Measurements from ENCODE around the gene IL19. TPM values are rescaled to one million over a fixed set of nuclear protein-coding genes. Genes with fewer than 3 reads are reported as not detected.

IL19 gene
- total and polyA plus RNA-seq, 4 donors = not detected

- no peak for TF ChIP-seq CTCF (IDR thresholded peaks at IDR 0.05; ENCODE audit: low read depth, low read length, missing input control)
- no peak for TF ChIP-seq FOXA2 (IDR thresholded peaks at IDR 0.05)
- TF ChIP-seq, protein P1, sequence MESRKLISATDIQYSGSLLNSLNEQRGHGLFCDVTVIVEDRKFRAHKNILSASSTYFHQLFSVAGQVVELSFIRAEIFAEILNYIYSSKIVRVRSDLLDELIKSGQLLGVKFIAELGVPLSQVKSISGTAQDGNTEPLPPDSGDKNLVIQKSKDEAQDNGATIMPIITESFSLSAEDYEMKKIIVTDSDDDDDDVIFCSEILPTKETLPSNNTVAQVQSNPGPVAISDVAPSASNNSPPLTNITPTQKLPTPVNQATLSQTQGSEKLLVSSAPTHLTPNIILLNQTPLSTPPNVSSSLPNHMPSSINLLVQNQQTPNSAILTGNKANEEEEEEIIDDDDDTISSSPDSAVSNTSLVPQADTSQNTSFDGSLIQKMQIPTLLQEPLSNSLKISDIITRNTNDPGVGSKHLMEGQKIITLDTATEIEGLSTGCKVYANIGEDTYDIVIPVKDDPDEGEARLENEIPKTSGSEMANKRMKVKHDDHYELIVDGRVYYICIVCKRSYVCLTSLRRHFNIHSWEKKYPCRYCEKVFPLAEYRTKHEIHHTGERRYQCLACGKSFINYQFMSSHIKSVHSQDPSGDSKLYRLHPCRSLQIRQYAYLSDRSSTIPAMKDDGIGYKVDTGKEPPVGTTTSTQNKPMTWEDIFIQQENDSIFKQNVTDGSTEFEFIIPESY (IDR thresholded peaks at IDR 0.05) = no peak
- TF ChIP-seq FOXA1 (IDR thresholded peaks at IDR 0.05) = no peak
- TF ChIP-seq ATF3 (IDR thresholded peaks at IDR 0.05) = no peak
Measured at GRCh38 chr1:206741142-206741701, 29.4 kb upstream of the IL19 start (continued).

GRCh38 chr1:206742719-206743383 is 27.7 kb upstream of the IL19 start:
- Histone ChIP-seq H3K27me3 (ENCODE audit: control insufficient read depth in 4 of 4, insufficient read depth in 4 of 4, low read length in 3 of 4) (no peaks in the 10 kb centered on the region), H3K36me3 (ENCODE audit: control insufficient read depth in 4 of 4, insufficient read depth in 3 of 4, low read depth in 1 of 4, low read length in 3 of 4) (no peaks in the 10 kb centered on the region), H3K4me1 (ENCODE audit: control insufficient read depth in 4 of 4, insufficient read depth in 4 of 4, low read length in 3 of 4) (peaks cover 0 to 6% (median 4%) of the 10 kb centered on the region in 4 donors), H3K9ac (ENCODE audit: low read depth in 1 of 2, low read length in 2 of 2) (no peak overlapping the region), H3K4me3 (ENCODE audit: low read depth in 1 of 3, low read length in 3 of 3) (no peak overlapping the region), H3K9me3 (ENCODE audit: control insufficient read depth in 4 of 4, low read length in 3 of 4) (no peaks in the 10 kb centered on the region), H3K27ac (ENCODE audit: low read depth in 1 of 2, low read length in 2 of 2) (no peak overlapping the region)
- WGBS = 77% methylated on average over 13 of the region's 13 CpGs
- TF ChIP-seq JUND (IDR thresholded peaks at IDR 0.05) = no peak
- no peak for TF ChIP-seq EGR1 (IDR thresholded peaks at IDR 0.05; ENCODE audit: low read depth in 2 of 2)
- no peak for TF ChIP-seq GABPA (IDR thresholded peaks at IDR 0.05 in 1 of 2, conservative IDR thresholded peaks at IDR 0.05 in 1 of 2)
- TF ChIP-seq, protein P1 (IDR thresholded peaks at IDR 0.05) = no peak
- no peak for TF ChIP-seq SP1 (IDR thresholded peaks at IDR 0.05)
- no peak for TF ChIP-seq ATF3 (IDR thresholded peaks at IDR 0.05)
- no peak for TF ChIP-seq MAX (IDR thresholded peaks at IDR 0.05)
- TF ChIP-seq HNF4G (IDR thresholded peaks at IDR 0.05) = no peak
- no peak for TF ChIP-seq TAF1 (conservative IDR thresholded peaks at IDR 0.05)
- TF ChIP-seq, protein P2, sequence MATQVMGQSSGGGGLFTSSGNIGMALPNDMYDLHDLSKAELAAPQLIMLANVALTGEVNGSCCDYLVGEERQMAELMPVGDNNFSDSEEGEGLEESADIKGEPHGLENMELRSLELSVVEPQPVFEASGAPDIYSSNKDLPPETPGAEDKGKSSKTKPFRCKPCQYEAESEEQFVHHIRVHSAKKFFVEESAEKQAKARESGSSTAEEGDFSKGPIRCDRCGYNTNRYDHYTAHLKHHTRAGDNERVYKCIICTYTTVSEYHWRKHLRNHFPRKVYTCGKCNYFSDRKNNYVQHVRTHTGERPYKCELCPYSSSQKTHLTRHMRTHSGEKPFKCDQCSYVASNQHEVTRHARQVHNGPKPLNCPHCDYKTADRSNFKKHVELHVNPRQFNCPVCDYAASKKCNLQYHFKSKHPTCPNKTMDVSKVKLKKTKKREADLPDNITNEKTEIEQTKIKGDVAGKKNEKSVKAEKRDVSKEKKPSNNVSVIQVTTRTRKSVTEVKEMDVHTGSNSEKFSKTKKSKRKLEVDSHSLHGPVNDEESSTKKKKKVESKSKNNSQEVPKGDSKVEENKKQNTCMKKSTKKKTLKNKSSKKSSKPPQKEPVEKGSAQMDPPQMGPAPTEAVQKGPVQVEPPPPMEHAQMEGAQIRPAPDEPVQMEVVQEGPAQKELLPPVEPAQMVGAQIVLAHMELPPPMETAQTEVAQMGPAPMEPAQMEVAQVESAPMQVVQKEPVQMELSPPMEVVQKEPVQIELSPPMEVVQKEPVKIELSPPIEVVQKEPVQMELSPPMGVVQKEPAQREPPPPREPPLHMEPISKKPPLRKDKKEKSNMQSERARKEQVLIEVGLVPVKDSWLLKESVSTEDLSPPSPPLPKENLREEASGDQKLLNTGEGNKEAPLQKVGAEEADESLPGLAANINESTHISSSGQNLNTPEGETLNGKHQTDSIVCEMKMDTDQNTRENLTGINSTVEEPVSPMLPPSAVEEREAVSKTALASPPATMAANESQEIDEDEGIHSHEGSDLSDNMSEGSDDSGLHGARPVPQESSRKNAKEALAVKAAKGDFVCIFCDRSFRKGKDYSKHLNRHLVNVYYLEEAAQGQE (IDR thresholded peaks at IDR 0.05) = no peak
- TF ChIP-seq RXRA (IDR thresholded peaks at IDR 0.05) = no peak
- TF ChIP-seq YY1 (IDR thresholded peaks at IDR 0.05) = no peak
- TF ChIP-seq FOXA2 (IDR thresholded peaks at IDR 0.05) = no peak
- TF ChIP-seq FOXA1 (IDR thresholded peaks at IDR 0.05) = no peak
- TF ChIP-seq RAD21 (IDR thresholded peaks at IDR 0.05) = no peak
- no peak for DNase-seq (ENCODE audit: low spot score)

Measured in liver (tissue), 9 donors.